HUES48 (cell line): Measurements from ENCODE around the gene ENOX1.

ENCODE experiments used
- H3K27ac ChIP-seq: one replicate; pipeline ENCODE4 v1.7.0; 2013; ENCODE audit warnings: low read depth, low read length, inconsistent platforms
- H3K27me3 ChIP-seq: 2 replicates; pipeline ENCODE4 v1.6.1; 2013; ENCODE audit warnings: mild to moderate bottlenecking, low read length; ENCODE audit not compliant: control insufficient read depth, insufficient read depth
- H3K36me3 ChIP-seq: 2 replicates; pipeline ENCODE4 v1.6.1; 2013; ENCODE audit warnings: low read length; ENCODE audit not compliant: control insufficient read depth, insufficient read depth
- H3K4me1 ChIP-seq: 2 replicates; pipeline ENCODE4 v1.6.1; 2013; ENCODE audit warnings: mild to moderate bottlenecking, low read length; ENCODE audit not compliant: control insufficient read depth, insufficient read depth
- H3K4me3 ChIP-seq: 2 replicates; pipeline ENCODE4 v1.5.1; 2013; ENCODE audit warnings: mild to moderate bottlenecking, low read depth, low read length
- H3K9ac ChIP-seq: 2 replicates; pipeline ENCODE4 v1.6.1; 2013; ENCODE audit warnings: mild to moderate bottlenecking, low read depth, low read length, moderate library complexity
- H3K9me3 ChIP-seq: 2 replicates; pipeline ENCODE4 v1.6.1; 2013; ENCODE audit warnings: low read length; ENCODE audit not compliant: control insufficient read depth, insufficient read depth

ENOX1 gene

GRCh38 chr13:43487461-43487860 lies 299.3 kb downstream of the ENOX1 start:
- Histone ChIP-seq H3K27ac (no peak overlapping the region), H3K9ac (no peak overlapping the region), H3K4me3 (no peak overlapping the region), H3K4me1 (no peaks in the 10 kb centered on the region), H3K36me3 (no peaks in the 10 kb centered on the region), H3K27me3 (no peaks in the 10 kb centered on the region), H3K9me3 (no peaks in the 10 kb centered on the region)

- no peaks in the 10 kb centered on the region for H3K27me3 ChIP-seq
- H3K36me3 ChIP-seq: no peaks in the 10 kb centered on the region
- H3K27ac ChIP-seq: no peak overlapping the region
- no peaks in the 10 kb centered on the region for H3K9me3 ChIP-seq
- no peaks in the 10 kb centered on the region for H3K4me1 ChIP-seq
- no peak overlapping the region for H3K4me3 ChIP-seq
- H3K9ac ChIP-seq: no peak overlapping the region
Measured at GRCh38 chr13:43484432-43485225, 302.1 kb downstream of the ENOX1 start.

- H3K27ac ChIP-seq: no peak overlapping the region
- no peaks in the 10 kb centered on the region for H3K27me3 ChIP-seq
- no peaks in the 10 kb centered on the region for H3K4me1 ChIP-seq
Measured at GRCh38 chr13:43483930-43484329, 302.8 kb downstream of the ENOX1 start.

GRCh38 chr13:43482641-43483040 lies 304.1 kb downstream of the ENOX1 start:
- no peak overlapping the region for H3K9ac ChIP-seq
- H3K27ac ChIP-seq: no peak overlapping the region
- H3K4me3 ChIP-seq: no peak overlapping the region
- H3K36me3 ChIP-seq: no peaks in the 10 kb centered on the region
- H3K9me3 ChIP-seq: no peaks in the 10 kb centered on the region
- H3K27me3 ChIP-seq: no peaks in the 10 kb centered on the region
- no peaks in the 10 kb centered on the region for H3K4me1 ChIP-seq

More at GRCh38 chr13:43483930-43484329, 302.8 kb downstream of the ENOX1 start:
- Histone ChIP-seq H3K9me3 (no peaks in the 10 kb centered on the region), H3K4me3 (no peak overlapping the region), H3K36me3 (no peaks in the 10 kb centered on the region), H3K9ac (no peak overlapping the region)

GRCh38 chr13:43482026-43482425 lies 304.7 kb downstream of the ENOX1 start:
- H3K4me1 ChIP-seq: no peaks in the 10 kb centered on the region
- H3K36me3 ChIP-seq: no peaks in the 10 kb centered on the region
- H3K27ac ChIP-seq: no peak overlapping the region
- H3K4me3 ChIP-seq: no peak overlapping the region
- H3K27me3 ChIP-seq: no peaks in the 10 kb centered on the region
- no peaks in the 10 kb centered on the region for H3K9me3 ChIP-seq
- H3K9ac ChIP-seq: no peak overlapping the region

- H3K36me3 ChIP-seq: no peaks in the 10 kb centered on the region
- no peaks in the 10 kb centered on the region for H3K27me3 ChIP-seq
- H3K9ac ChIP-seq: no peak overlapping the region
- H3K4me3 ChIP-seq: no peak overlapping the region
- H3K27ac ChIP-seq: no peak overlapping the region
- no peaks in the 10 kb centered on the region for H3K4me1 ChIP-seq
- no peaks in the 10 kb centered on the region for H3K9me3 ChIP-seq
Measured at GRCh38 chr13:43478902-43479301, 307.9 kb downstream of the ENOX1 start.

- no peak overlapping the region for H3K4me3 ChIP-seq
- H3K27me3 ChIP-seq: no peaks in the 10 kb centered on the region
- H3K27ac ChIP-seq: no peak overlapping the region
- no peaks in the 10 kb centered on the region for H3K9me3 ChIP-seq
- H3K4me1 ChIP-seq: no peaks in the 10 kb centered on the region
- H3K36me3 ChIP-seq: no peaks in the 10 kb centered on the region
- no peak overlapping the region for H3K9ac ChIP-seq
Measured at GRCh38 chr13:43478211-43478610, 308.6 kb downstream of the ENOX1 start.

- Histone ChIP-seq H3K9ac (no peak overlapping the region), H3K27me3 (no peaks in the 10 kb centered on the region), H3K9me3 (no peaks in the 10 kb centered on the region), H3K4me3 (no peak overlapping the region), H3K36me3 (no peaks in the 10 kb centered on the region), H3K27ac (no peak overlapping the region), H3K4me1 (no peaks in the 10 kb centered on the region)
Measured at GRCh38 chr13:43475140-43475539, 311.6 kb downstream of the ENOX1 start.

- H3K4me1 ChIP-seq: no peaks in the 10 kb centered on the region
- H3K27me3 ChIP-seq: no peaks in the 10 kb centered on the region
- H3K27ac ChIP-seq: no peak overlapping the region
- H3K4me3 ChIP-seq: no peak overlapping the region
- no peaks in the 10 kb centered on the region for H3K36me3 ChIP-seq
- H3K9me3 ChIP-seq: no peaks in the 10 kb centered on the region
- no peak overlapping the region for H3K9ac ChIP-seq
Measured at GRCh38 chr13:43473437-43473836, 313.3 kb downstream of the ENOX1 start.

- H3K27ac ChIP-seq: no peak overlapping the region
Measured at GRCh38 chr13:43472980-43473379, 313.8 kb downstream of the ENOX1 start.

GRCh38 chr13:43472339-43472738 lies 314.4 kb downstream of the ENOX1 start:
- H3K9me3 ChIP-seq: no peaks in the 10 kb centered on the region
- no peak overlapping the region for H3K4me3 ChIP-seq
- no peaks in the 10 kb centered on the region for H3K27me3 ChIP-seq
- H3K36me3 ChIP-seq: no peaks in the 10 kb centered on the region
- H3K4me1 ChIP-seq: no peaks in the 10 kb centered on the region
- no peak overlapping the region for H3K9ac ChIP-seq
- no peak overlapping the region for H3K27ac ChIP-seq

More at GRCh38 chr13:43472980-43473379, 313.8 kb downstream of the ENOX1 start:
- Histone ChIP-seq H3K9me3 (no peaks in the 10 kb centered on the region), H3K9ac (no peak overlapping the region), H3K4me3 (no peak overlapping the region), H3K36me3 (no peaks in the 10 kb centered on the region), H3K4me1 (no peaks in the 10 kb centered on the region), H3K27me3 (no peaks in the 10 kb centered on the region)
